ENCODE results near the gene TGM1.

DNA sequence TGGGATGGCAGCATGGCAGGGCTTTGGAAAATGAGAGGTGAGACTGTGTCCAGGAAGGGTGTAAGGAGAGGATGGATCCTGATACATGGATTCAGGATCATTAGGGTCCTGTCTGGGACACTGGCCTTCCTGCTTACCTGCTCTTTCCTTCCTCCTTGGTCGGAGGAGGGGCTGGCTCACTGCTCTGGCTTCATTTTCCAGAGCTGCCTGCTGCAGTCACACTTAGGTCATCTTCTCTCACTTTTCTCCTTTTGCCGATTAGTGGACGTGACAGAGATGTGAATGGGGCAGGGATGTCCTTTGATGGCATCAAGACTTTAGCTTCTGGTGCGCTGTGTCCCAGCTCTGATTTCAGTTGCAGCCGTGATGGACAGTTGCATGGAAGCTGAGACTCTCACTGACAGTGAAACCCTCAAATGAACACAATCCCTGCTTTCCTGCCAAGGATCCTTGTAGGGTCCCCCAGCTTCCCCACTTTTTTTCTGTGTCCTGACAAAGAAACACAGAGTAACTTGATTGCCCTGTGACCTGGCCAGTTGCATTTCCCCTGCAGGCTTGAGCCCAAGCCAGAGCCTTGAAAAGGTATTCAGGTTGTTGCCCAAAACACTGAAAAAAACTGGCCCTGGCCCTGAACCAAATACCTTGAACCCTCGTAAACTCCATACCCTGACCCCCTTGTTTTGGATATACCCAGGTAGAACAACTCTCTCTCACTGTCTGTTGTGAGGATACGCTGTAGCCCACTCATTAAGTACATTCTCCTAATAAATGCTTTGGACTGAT is 45.6 kb upstream of the TGM1 start:
- TF ChIP-seq, protein P1, sequence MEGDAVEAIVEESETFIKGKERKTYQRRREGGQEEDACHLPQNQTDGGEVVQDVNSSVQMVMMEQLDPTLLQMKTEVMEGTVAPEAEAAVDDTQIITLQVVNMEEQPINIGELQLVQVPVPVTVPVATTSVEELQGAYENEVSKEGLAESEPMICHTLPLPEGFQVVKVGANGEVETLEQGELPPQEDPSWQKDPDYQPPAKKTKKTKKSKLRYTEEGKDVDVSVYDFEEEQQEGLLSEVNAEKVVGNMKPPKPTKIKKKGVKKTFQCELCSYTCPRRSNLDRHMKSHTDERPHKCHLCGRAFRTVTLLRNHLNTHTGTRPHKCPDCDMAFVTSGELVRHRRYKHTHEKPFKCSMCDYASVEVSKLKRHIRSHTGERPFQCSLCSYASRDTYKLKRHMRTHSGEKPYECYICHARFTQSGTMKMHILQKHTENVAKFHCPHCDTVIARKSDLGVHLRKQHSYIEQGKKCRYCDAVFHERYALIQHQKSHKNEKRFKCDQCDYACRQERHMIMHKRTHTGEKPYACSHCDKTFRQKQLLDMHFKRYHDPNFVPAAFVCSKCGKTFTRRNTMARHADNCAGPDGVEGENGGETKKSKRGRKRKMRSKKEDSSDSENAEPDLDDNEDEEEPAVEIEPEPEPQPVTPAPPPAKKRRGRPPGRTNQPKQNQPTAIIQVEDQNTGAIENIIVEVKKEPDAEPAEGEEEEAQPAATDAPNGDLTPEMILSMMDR (IDR thresholded peaks at IDR 0.05), result peak in 2 of 6 experiments; percentile 23 to 32
- no peak for TF ChIP-seq POLR2A (IDR thresholded peaks at IDR 0.05)
